ENCODE measurements around the gene IL17B. TPM values are rescaled to one million over a fixed set of nuclear protein-coding genes. Genes with fewer than 3 reads are reported as not detected.

The IL17B gene
- total and polyA plus RNA-seq, 2 of the 13 experiments (the other 11 are each of a cell fraction or from before 2014, with no cell fraction given) = 0.29 to 2.6 TPM

DNA sequence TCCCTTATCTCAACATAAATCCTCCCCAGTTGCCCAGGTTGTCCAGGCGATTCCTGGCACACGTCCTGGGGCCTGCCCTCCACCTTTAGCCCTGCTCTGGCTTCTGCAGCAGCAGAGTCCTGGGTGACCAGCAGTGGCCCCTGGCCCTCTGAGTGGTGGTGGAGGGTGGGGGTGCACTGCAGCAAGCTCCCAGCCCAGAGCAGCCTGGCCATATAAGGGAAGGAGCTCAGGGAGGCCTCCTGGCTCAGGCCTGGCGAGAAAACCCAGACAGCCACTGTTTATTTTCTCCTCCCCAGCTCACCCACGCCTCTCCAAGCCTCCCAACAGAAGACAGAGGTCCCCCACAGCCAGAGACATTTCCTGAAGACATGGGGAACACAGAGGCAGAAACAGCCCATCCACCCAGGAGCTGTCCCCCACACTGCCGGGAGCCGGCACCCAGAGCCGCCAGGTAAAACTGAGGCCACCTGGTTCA lies 44.7 kb upstream of the IL17B start (continued):
- TF ChIP-seq, protein P1, sequence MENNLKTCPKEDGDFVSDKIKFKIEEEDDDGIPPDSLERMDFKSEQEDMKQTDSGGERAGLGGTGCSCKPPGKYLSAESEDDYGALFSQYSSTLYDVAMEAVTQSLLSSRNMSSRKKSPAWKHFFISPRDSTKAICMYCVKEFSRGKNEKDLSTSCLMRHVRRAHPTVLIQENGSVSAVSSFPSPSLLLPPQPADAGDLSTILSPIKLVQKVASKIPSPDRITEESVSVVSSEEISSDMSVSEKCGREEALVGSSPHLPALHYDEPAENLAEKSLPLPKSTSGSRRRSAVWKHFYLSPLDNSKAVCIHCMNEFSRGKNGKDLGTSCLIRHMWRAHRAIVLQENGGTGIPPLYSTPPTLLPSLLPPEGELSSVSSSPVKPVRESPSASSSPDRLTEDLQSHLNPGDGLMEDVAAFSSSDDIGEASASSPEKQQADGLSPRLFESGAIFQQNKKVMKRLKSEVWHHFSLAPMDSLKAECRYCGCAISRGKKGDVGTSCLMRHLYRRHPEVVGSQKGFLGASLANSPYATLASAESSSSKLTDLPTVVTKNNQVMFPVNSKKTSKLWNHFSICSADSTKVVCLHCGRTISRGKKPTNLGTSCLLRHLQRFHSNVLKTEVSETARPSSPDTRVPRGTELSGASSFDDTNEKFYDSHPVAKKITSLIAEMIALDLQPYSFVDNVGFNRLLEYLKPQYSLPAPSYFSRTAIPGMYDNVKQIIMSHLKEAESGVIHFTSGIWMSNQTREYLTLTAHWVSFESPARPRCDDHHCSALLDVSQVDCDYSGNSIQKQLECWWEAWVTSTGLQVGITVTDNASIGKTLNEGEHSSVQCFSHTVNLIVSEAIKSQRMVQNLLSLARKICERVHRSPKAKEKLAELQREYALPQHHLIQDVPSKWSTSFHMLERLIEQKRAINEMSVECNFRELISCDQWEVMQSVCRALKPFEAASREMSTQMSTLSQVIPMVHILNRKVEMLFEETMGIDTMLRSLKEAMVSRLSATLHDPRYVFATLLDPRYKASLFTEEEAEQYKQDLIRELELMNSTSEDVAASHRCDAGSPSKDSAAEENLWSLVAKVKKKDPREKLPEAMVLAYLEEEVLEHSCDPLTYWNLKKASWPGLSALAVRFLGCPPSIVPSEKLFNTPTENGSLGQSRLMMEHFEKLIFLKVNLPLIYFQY (CRISPR knock-in tag; IDR thresholded peaks at IDR 0.05; ENCODE audit: borderline replicate concordance) = no peak; the same call in 1 of the 2 replicates
- TF ChIP-seq, protein P2, sequence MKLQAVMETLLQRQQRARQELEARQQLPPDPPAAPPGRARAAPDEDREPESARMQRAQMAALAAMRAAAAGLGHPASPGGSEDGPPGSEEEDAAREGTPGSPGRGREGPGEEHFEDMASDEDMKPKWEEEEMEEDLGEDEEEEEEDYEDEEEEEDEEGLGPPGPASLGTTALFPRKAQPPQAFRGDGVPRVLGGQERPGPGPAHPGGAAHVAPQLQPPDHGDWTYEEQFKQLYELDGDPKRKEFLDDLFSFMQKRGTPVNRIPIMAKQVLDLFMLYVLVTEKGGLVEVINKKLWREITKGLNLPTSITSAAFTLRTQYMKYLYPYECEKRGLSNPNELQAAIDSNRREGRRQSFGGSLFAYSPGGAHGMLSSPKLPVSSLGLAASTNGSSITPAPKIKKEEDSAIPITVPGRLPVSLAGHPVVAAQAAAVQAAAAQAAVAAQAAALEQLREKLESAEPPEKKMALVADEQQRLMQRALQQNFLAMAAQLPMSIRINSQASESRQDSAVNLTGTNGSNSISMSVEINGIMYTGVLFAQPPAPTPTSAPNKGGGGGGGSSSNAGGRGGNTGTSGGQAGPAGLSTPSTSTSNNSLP (IDR thresholded peaks at IDR 0.05; ENCODE audit: low read depth, low read length) = no peak
- TF ChIP-seq, protein P3, sequence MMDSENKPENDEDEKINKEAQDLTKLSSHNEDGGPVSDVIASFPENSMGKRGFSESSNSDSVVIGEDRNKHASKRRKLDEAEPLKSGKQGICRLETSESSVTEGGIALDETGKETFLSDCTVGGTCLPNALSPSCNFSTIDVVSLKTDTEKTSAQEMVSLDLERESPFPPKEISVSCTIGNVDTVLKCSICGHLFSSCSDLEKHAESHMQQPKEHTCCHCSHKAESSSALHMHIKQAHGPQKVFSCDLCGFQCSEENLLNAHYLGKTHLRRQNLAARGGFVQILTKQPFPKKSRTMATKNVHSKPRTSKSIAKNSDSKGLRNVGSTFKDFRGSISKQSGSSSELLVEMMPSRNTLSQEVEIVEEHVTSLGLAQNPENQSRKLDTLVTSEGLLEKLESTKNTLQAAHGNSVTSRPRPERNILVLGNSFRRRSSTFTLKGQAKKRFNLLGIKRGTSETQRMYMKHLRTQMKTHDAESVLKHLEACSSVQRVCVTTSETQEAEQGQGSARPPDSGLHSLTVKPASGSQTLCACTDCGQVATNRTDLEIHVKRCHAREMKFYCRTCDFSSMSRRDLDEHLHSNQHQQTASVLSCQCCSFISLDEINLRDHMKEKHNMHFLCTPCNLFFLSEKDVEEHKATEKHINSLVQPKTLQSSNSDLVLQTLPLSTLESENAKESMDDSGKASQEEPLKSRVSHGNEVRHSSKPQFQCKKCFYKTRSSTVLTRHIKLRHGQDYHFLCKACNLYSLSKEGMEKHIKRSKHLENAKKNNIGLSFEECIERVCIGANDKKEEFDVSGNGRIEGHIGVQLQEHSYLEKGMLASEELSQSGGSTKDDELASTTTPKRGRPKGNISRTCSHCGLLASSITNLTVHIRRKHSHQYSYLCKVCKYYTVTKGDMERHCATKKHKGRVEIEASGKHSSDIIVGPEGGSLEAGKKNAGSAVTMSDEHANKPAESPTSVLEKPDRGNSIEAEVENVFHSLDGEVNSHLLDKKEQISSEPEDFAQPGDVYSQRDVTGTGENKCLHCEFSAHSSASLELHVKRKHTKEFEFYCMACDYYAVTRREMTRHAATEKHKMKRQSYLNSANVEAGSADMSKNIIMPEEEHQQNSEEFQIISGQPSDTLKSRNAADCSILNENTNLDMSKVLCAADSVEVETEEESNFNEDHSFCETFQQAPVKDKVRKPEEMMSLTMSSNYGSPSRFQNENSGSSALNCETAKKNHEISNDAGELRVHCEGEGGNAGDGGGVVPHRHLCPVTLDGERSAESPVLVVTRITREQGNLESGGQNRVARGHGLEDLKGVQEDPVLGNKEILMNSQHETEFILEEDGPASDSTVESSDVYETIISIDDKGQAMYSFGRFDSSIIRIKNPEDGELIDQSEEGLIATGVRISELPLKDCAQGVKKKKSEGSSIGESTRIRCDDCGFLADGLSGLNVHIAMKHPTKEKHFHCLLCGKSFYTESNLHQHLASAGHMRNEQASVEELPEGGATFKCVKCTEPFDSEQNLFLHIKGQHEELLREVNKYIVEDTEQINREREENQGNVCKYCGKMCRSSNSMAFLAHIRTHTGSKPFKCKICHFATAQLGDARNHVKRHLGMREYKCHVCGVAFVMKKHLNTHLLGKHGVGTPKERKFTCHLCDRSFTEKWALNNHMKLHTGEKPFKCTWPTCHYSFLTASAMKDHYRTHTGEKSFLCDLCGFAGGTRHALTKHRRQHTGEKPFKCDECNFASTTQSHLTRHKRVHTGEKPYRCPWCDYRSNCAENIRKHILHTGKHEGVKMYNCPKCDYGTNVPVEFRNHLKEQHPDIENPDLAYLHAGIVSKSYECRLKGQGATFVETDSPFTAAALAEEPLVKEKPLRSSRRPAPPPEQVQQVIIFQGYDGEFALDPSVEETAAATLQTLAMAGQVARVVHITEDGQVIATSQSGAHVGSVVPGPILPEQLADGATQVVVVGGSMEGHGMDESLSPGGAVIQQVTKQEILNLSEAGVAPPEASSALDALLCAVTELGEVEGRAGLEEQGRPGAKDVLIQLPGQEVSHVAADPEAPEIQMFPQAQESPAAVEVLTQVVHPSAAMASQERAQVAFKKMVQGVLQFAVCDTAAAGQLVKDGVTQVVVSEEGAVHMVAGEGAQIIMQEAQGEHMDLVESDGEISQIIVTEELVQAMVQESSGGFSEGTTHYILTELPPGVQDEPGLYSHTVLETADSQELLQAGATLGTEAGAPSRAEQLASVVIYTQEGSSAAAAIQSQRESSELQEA (CRISPR knock-in tag; IDR thresholded peaks at IDR 0.05; ENCODE audit: not compliant biosample characterization) = no peak
- no peak for TF ChIP-seq JUND (CRISPR knock-in tag; IDR thresholded peaks at IDR 0.05)
- TF ChIP-seq, protein P4, sequence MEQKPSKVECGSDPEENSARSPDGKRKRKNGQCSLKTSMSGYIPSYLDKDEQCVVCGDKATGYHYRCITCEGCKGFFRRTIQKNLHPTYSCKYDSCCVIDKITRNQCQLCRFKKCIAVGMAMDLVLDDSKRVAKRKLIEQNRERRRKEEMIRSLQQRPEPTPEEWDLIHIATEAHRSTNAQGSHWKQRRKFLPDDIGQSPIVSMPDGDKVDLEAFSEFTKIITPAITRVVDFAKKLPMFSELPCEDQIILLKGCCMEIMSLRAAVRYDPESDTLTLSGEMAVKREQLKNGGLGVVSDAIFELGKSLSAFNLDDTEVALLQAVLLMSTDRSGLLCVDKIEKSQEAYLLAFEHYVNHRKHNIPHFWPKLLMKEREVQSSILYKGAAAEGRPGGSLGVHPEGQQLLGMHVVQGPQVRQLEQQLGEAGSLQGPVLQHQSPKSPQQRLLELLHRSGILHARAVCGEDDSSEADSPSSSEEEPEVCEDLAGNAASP (CRISPR knock-in tag; IDR thresholded peaks at IDR 0.05; ENCODE audit: borderline replicate concordance) = no peak
- TF ChIP-seq, protein P5, sequence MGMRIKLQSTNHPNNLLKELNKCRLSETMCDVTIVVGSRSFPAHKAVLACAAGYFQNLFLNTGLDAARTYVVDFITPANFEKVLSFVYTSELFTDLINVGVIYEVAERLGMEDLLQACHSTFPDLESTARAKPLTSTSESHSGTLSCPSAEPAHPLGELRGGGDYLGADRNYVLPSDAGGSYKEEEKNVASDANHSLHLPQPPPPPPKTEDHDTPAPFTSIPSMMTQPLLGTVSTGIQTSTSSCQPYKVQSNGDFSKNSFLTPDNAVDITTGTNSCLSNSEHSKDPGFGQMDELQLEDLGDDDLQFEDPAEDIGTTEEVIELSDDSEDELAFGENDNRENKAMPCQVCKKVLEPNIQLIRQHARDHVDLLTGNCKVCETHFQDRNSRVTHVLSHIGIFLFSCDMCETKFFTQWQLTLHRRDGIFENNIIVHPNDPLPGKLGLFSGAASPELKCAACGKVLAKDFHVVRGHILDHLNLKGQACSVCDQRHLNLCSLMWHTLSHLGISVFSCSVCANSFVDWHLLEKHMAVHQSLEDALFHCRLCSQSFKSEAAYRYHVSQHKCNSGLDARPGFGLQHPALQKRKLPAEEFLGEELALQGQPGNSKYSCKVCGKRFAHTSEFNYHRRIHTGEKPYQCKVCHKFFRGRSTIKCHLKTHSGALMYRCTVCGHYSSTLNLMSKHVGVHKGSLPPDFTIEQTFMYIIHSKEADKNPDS (CRISPR knock-in tag; IDR thresholded peaks at IDR 0.05) = no peak
- TF ChIP-seq MXI1 (IDR thresholded peaks at IDR 0.05; ENCODE audit: borderline replicate concordance, low read depth, low read length) = no peak
- TF ChIP-seq HDAC1 (CRISPR knock-in tag; IDR thresholded peaks at IDR 0.05) = peak; percentile 35
